ENCODE results near the gene MICU1.

Gene MICU1

GRCh38 chr10:72616716-72617115 lies 9.2 kb downstream of the MICU1 start:
- peaks cover 29% of the 10 kb centered on the region for H3K9me3 Mint-ChIP-seq
- H3K4me1 Mint-ChIP-seq: peaks cover 7% of the 10 kb centered on the region
- H3K27ac Mint-ChIP-seq: no peak overlapping the region
- no peaks in the 10 kb centered on the region for H3K27me3 Mint-ChIP-seq (ENCODE audit: low read depth, poor library complexity)
- TF ChIP-seq CTCF (IDR thresholded peaks at IDR 0.05): no peak
- DNase-seq: no peak
- no peak overlapping the region for H3K4me3 Mint-ChIP-seq
- peaks cover 39% of the 10 kb centered on the region for H3K36me3 Mint-ChIP-seq (ENCODE audit: low read depth)

DNA sequence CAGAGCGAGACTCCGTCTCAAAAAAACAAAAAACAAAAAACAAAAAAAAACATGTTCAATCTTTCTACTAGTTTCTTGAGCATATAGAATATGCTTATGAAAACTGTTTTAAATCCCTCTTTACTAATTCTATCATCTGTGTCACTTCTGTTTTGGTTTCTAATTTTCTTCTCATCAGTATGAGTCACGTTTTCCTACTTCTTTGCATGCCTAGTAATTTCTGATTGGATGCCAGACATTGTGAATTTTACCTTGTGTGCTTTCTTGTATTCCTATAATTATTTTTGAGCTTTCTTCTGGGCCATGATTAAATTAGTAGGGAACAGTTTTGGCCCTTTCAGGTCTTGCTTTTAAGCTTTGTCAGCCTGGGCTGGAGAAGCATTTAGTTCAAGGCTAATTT lies 9.9 kb downstream of the MICU1 start:
- TF ChIP-seq CTCF (IDR thresholded peaks at IDR 0.05): no peak
- Mint-ChIP-seq H3K9me3 (peaks cover 29% of the 10 kb centered on the region), H3K36me3 (ENCODE audit: low read depth) (peaks cover 39% of the 10 kb centered on the region), H3K4me3 (no peak overlapping the region), H3K27ac (no peak overlapping the region), H3K27me3 (ENCODE audit: low read depth, poor library complexity) (no peaks in the 10 kb centered on the region), H3K4me1 (peaks cover 12% of the 10 kb centered on the region)
- DNase-seq: no peak

DNA sequence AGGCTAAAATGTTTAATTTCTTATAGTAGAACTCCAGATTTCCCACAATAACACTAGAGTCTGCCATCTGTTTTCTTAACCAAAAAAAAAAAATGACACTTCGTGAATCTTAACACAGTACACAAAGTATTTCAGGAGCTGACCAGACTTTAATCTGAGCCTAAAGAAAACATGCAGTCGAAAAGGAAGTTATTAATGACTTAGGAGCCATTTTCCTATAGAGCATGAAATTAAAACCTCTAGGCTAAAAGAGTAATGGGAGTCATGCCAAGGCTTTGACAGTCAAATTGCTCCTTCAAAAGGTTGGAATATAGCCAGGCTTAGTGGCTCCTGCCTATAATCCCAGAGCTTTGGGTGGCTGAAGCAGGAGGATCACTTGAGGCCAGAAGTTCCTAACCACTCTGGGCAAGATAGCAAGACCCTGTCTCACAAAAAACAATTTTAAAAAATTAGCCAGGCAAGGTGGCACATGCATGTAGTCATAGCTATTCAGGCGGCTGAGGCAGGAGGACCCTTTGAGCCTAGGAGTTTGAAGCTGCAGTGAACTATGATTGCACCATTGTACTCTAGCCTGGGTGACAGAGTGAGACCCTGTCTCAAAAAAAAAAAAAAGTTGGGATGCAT lies 13.6 kb downstream of the MICU1 start:
- no peak for TF ChIP-seq CTCF (IDR thresholded peaks at IDR 0.05)
- H3K9me3 Mint-ChIP-seq: peaks cover 38% of the 10 kb centered on the region
- peaks cover 2% of the 10 kb centered on the region for H3K27me3 Mint-ChIP-seq (ENCODE audit: low read depth, poor library complexity)
- H3K27ac Mint-ChIP-seq: no peak overlapping the region
- H3K4me1 Mint-ChIP-seq: peaks cover 16% of the 10 kb centered on the region
- DNase-seq: no peak
- no peak overlapping the region for H3K4me3 Mint-ChIP-seq
- H3K36me3 Mint-ChIP-seq (ENCODE audit: low read depth): peaks cover 44% of the 10 kb centered on the region

- Mint-ChIP-seq H3K36me3 (ENCODE audit: low read depth) (peaks cover 39% of the 10 kb centered on the region), H3K4me3 (no peak overlapping the region), H3K27me3 (ENCODE audit: low read depth, poor library complexity) (peaks cover 5% of the 10 kb centered on the region), H3K9me3 (peaks cover 33% of the 10 kb centered on the region), H3K4me1 (peaks cover 16% of the 10 kb centered on the region), H3K27ac (peak overlapping the region; percentile 79)
- no peak for TF ChIP-seq CTCF (IDR thresholded peaks at IDR 0.05)
- no peak for DNase-seq
These were observed 14.1 kb downstream of the MICU1 start for GRCh38 chr10:72611783-72612182.

GRCh38 chr10:72610466-72610865 lies 15.4 kb downstream of the MICU1 start:
- Mint-ChIP-seq H3K27ac (peak overlapping the region; percentile 12), H3K27me3 (ENCODE audit: low read depth, poor library complexity) (peaks cover 5% of the 10 kb centered on the region), H3K9me3 (peaks cover 21% of the 10 kb centered on the region), H3K36me3 (ENCODE audit: low read depth) (peaks cover 26% of the 10 kb centered on the region), H3K4me3 (no peak overlapping the region), H3K4me1 (peaks cover 16% of the 10 kb centered on the region)
- no peak for DNase-seq
- TF ChIP-seq CTCF (IDR thresholded peaks at IDR 0.05): no peak

GRCh38 chr10:72605122-72605521 lies 20.8 kb downstream of the MICU1 start:
- TF ChIP-seq CTCF (IDR thresholded peaks at IDR 0.05): no peak
- Mint-ChIP-seq H3K27ac (no peak overlapping the region), H3K36me3 (ENCODE audit: low read depth) (peaks cover 31% of the 10 kb centered on the region), H3K4me1 (no peaks in the 10 kb centered on the region), H3K4me3 (no peak overlapping the region), H3K9me3 (peaks cover 9% of the 10 kb centered on the region), H3K27me3 (ENCODE audit: low read depth, poor library complexity) (peaks cover 5% of the 10 kb centered on the region)
- no peak for DNase-seq
